Natural killer cell (primary cell): ENCODE measurements around the gene EVC. TPM values are rescaled to one million over a fixed set of nuclear protein-coding genes. Genes with fewer than 3 reads are reported as not detected.

ENCODE experiments used
- ATAC-seq, 3 donors: fragments of 150-1000 bp in 2 of 3; fragments of 200-7000 bp in 1 of 3; cut with Tn5 transposase; 1 replicate in 1 of 3; 2 replicates in 2 of 3; pipeline ENCODE4 v1.10.0; 2021; ENCODE audit warnings: mild to moderate bottlenecking in 2 of 3, moderate library complexity in 2 of 3
- DNase-seq, 2 donors: peaks; one replicate each; pipeline versions ENCODE4 v3.0.0 to v3.0.0-alpha.2; 2013 to 2021; ENCODE audit warnings: mixed read lengths in 1 of 2
- H3K27ac ChIP-seq: one replicate; pipeline ENCODE4 v1.5.1; 2013; ENCODE audit warnings: mild to moderate bottlenecking, low read length
- H3K27me3 ChIP-seq: one replicate; pipeline ENCODE4 v1.6.1; 2013; ENCODE audit warnings: low read length; ENCODE audit not compliant: control insufficient read depth, insufficient read depth
- H3K36me3 ChIP-seq: one replicate; pipeline ENCODE4 v1.6.1; 2013; ENCODE audit warnings: low read length; ENCODE audit not compliant: control insufficient read depth, insufficient read depth
- H3K4me1 ChIP-seq: one replicate; pipeline ENCODE4 v1.6.1; 2013; ENCODE audit warnings: low read length; ENCODE audit not compliant: control insufficient read depth, insufficient read depth
- H3K4me3 ChIP-seq: one replicate; pipeline ENCODE4 v1.5.1; 2013; ENCODE audit warnings: low read length
- H3K9me3 ChIP-seq: one replicate; pipeline ENCODE4 v1.6.1; 2013; ENCODE audit warnings: low read length; ENCODE audit not compliant: control insufficient read depth, insufficient read depth
- H3K27ac Mint-ChIP-seq, 2 donors: one replicate each; pipeline ENCODE4 v1.8.0; 2022; ENCODE audit warnings: mild to moderate bottlenecking in 2 of 2, mixed read lengths in 2 of 2, moderate library complexity in 1 of 2
- H3K27me3 Mint-ChIP-seq, 2 donors: one replicate each; pipeline ENCODE4 v1.8.0; 2022; ENCODE audit warnings: low read depth in 2 of 2, mixed read lengths in 2 of 2
- H3K36me3 Mint-ChIP-seq: one replicate; pipeline ENCODE4 v1.8.0; 2022; ENCODE audit warnings: mixed read lengths
- H3K4me1 Mint-ChIP-seq, 2 donors: one replicate each; pipeline ENCODE4 v1.8.0; 2022; ENCODE audit warnings: mixed read lengths in 2 of 2
- H3K4me3 Mint-ChIP-seq: one replicate; pipeline ENCODE4 v1.8.0; 2022; ENCODE audit warnings: mild to moderate bottlenecking, moderate library complexity, mixed read lengths
- H3K9me3 Mint-ChIP-seq, 2 donors: one replicate each; pipeline ENCODE4 v1.8.0; 2022; ENCODE audit warnings: mixed read lengths in 2 of 2
- CTCF ChIP-seq: fragments of 200-600 bp; IDR thresholded peaks from one replicate; pipeline ENCODE4 v1.8.0; 2022; ENCODE audit warnings: antibody characterized with exemption
- WGBS: methylation state at CpG from one replicate; pipeline ENCODE4 v1.1.7; 2013; ENCODE audit warnings: missing lambda C conversion rate; ENCODE audit not compliant: insufficient coverage; 5-methylcytosine and 5-hydroxymethylcytosine counted together
- intact Hi-C: fragments of 100-400 bp; cut with micrococcal nuclease; formaldehyde crosslinking; loops from one replicate; pipeline ENCODE4 v1.14.2; 2022
- total RNA-seq, 4 donors: library from RNA; stranded (reverse); fragments of 120-200 nt in 1 of 4; gene quantifications; one replicate each; pipeline versions ENCODE4 v1.2.3 to v1.2.4, GENCODE V29; 2013 to 2022

EVC gene
- total RNA-seq, 3 donors from 2014 or later (not counting 1 experiment from before 2014, with no cell fraction given), result 0.18 to 2.9 (median 0.42) TPM

GRCh38 chr4:5774416-5775036, 63.5 kb downstream of the EVC start:
- H3K4me1 Mint-ChIP-seq, result no peaks in the 10 kb centered on the region
- Histone ChIP-seq H3K4me3 (no peak overlapping the region), H3K36me3 (no peaks in the 10 kb centered on the region), H3K4me1 (no peaks in the 10 kb centered on the region), H3K9me3 (peaks cover 3% of the 10 kb centered on the region), H3K27me3 (no peaks in the 10 kb centered on the region), H3K27ac (no peak overlapping the region)
- H3K27ac Mint-ChIP-seq, result no peak overlapping the region
- 61% methylated on average over 2 of the region's 2 CpGs for WGBS
- TF ChIP-seq CTCF, result no peak
- no peak overlapping the region for H3K4me3 Mint-ChIP-seq
- no peak for ATAC-seq
- H3K27me3 Mint-ChIP-seq, result peaks cover 3 to 7% of the 10 kb centered on the region in 2 donors
- intact Hi-C loops, result no loop called here
- H3K9me3 Mint-ChIP-seq, result peaks cover 2 to 4% of the 10 kb centered on the region in 2 donors
- no peak for DNase-seq
- H3K36me3 Mint-ChIP-seq, result peaks cover 5% of the 10 kb centered on the region

- no peak overlapping the region for H3K27ac ChIP-seq
- H3K9me3 ChIP-seq, result no peaks in the 10 kb centered on the region
- H3K4me3 Mint-ChIP-seq, result no peak overlapping the region
- H3K9me3 Mint-ChIP-seq, result peaks cover 2 to 4% of the 10 kb centered on the region in 2 donors
- TF ChIP-seq CTCF, result no peak
- DNase-seq (no peak), ATAC-seq (no peak)
- no peaks in the 10 kb centered on the region for H3K27me3 ChIP-seq
- no peak overlapping the region for H3K27ac Mint-ChIP-seq
- 87% methylated on average over 1 of the region's 1 CpG for WGBS
- peaks cover 0 to 7% of the 10 kb centered on the region in 2 donors for H3K4me1 Mint-ChIP-seq
- peaks cover 5% of the 10 kb centered on the region for H3K36me3 Mint-ChIP-seq
- H3K4me3 ChIP-seq, result no peak overlapping the region
- H3K36me3 ChIP-seq, result no peaks in the 10 kb centered on the region
- H3K4me1 ChIP-seq, result no peaks in the 10 kb centered on the region
- peaks cover 5 to 7% of the 10 kb centered on the region in 2 donors for H3K27me3 Mint-ChIP-seq
- intact Hi-C loops, result no loop called here
Measured at GRCh38 chr4:5776510-5776909, 65.5 kb downstream of the EVC start.

- Histone ChIP-seq H3K27me3 (no peaks in the 10 kb centered on the region), H3K4me1 (no peaks in the 10 kb centered on the region), H3K4me3 (no peak overlapping the region), H3K27ac (no peak overlapping the region), H3K36me3 (no peaks in the 10 kb centered on the region), H3K9me3 (no peaks in the 10 kb centered on the region)
- Mint-ChIP-seq H3K27me3 (peaks cover 0 to 5% of the 10 kb centered on the region in 2 donors), H3K9me3 (peaks cover 2 to 4% of the 10 kb centered on the region in 2 donors), H3K27ac (no peak overlapping the region), H3K4me3 (no peak overlapping the region), H3K36me3 (peaks cover 5% of the 10 kb centered on the region), H3K4me1 (peaks cover 0 to 11% of the 10 kb centered on the region in 2 donors)
- no peak for DNase-seq
- intact Hi-C loops, result no loop called here
- TF ChIP-seq CTCF, result no peak
- ATAC-seq, result no peak
- 79% methylated on average over 9 of the region's 9 CpGs for WGBS
Measured at GRCh38 chr4:5780831-5781480, 70.0 kb downstream of the EVC start.
